SK-N-MC (cell line): ENCODE data around the gene HOMER2.

Experiments
- EZH2 ChIP-seq: fragments of 200-600 bp; sonication (generic); IDR thresholded peaks from one replicate; pipeline ENCODE4 v1.6.1; 2017; ENCODE audit warnings: antibody characterized with exemption
- POLR2AphosphoS5 ChIP-seq: IDR thresholded peaks from 2 replicates; pipeline ENCODE4 v1.6.1; 2012; ENCODE audit warnings: mild to moderate bottlenecking, low read depth, low read length, borderline replicate concordance

GRCh38 chr15:82849556-82850512 is 102.7 kb downstream of the HOMER2 start:
- TF ChIP-seq EZH2, result no peak
- no peak for TF ChIP-seq POLR2AphosphoS5
